Spleen (tissue), 11 donors: ENCODE measurements around the gene PSMC2. TPM values are rescaled to one million over a fixed set of nuclear protein-coding genes. Genes with fewer than 3 reads are reported as not detected.

Source experiments
- DNase-seq: peaks from one replicate; pipeline ENCODE4 v3.0.0-alpha.2; 2020
- H3K27ac ChIP-seq, 8 donors: fragments of 200-600 bp; sonication (generic) in 7 of 8; 1 replicate in 4 of 8; 2 replicates in 4 of 8; pipeline versions ENCODE4 v1.5.0 to v1.8.0; 2016 to 2021; ENCODE audit warnings: inconsistent platforms in 4 of 8, mild to moderate bottlenecking in 4 of 8, moderate library complexity in 1 of 8
- H3K27me3 ChIP-seq, 7 donors: fragments of 200-600 bp; sonication (generic) in 6 of 7; replicated peaks in 1 of 7; 1 replicate in 4 of 7; 2 replicates in 3 of 7; pipeline versions ENCODE4 v1.5.0 to v1.8.0; 2016 to 2021; ENCODE audit warnings: inconsistent platforms in 3 of 7, mild to moderate bottlenecking in 1 of 7
- H3K36me3 ChIP-seq, 6 donors: fragments of 200-600 bp; sonication (generic) in 5 of 6; 1 replicate in 4 of 6; 2 replicates in 2 of 6; pipeline versions ENCODE4 v1.5.0 to v1.8.0; 2016 to 2021; ENCODE audit warnings: inconsistent platforms in 2 of 6
- H3K4me1 ChIP-seq, 6 donors: fragments of 200-600 bp; sonication (generic) in 5 of 6; 1 replicate in 3 of 6; 2 replicates in 3 of 6; pipeline versions ENCODE4 v1.5.0 to v1.8.0; 2016 to 2021; ENCODE audit warnings: inconsistent platforms in 3 of 6
- H3K4me3 ChIP-seq, 8 donors: fragments of 200-600 bp; sonication (generic) in 7 of 8; 1 replicate in 4 of 8; 2 replicates in 4 of 8; pipeline versions ENCODE4 v1.5.0 to v1.8.0; 2016 to 2021; ENCODE audit warnings: inconsistent platforms in 4 of 8, mild to moderate bottlenecking in 4 of 8, moderate library complexity in 2 of 8
- H3K9me3 ChIP-seq, 8 donors: fragments of 200-600 bp; sonication (generic) in 7 of 8; 1 replicate in 4 of 8; 2 replicates in 4 of 8; pipeline versions ENCODE4 v1.5.0 to v1.8.0; 2016 to 2021; ENCODE audit warnings: inconsistent platforms in 4 of 8
- CTCF ChIP-seq, 11 experiments: fragments of 200-600 bp in 7 of 11; fragments of 450-650 bp in 4 of 11; sonication (generic) in 4 of 11; IDR thresholded peaks in 8 of 11; conservative IDR thresholded peaks in 3 of 11; 1 replicate in 7 of 11; 2 replicates in 4 of 11; pipeline versions ENCODE4 v1.4.0 to v1.8.0; 2016 to 2021; ENCODE audit warnings: antibody characterized with exemption in 11 of 11, inconsistent platforms in 4 of 11, mild to moderate bottlenecking in 1 of 11
- POLR2A ChIP-seq, 3 donors: fragments of 450-650 bp; IDR thresholded peaks; one replicate each; pipeline ENCODE4 v1.5.1; 2017; ENCODE audit warnings: antibody characterized with exemption in 3 of 3, mild to moderate bottlenecking in 1 of 3
- POLR2AphosphoS5 ChIP-seq, 3 donors: sonication (generic); formaldehyde crosslinking; IDR thresholded peaks; one replicate each; pipeline ENCODE4 v1.5.1; 2017; ENCODE audit warnings: antibody characterized with exemption in 3 of 3
- whole genome bisulfite sequencing, 5 donors: extraction: QIAGEN DNeasy Blood & Tissue Kit in 3 of 5; methylation state at CpG; one replicate each; pipeline versions ENCODE4 v1.1.5 to v1.1.7; 2013 to 2018; 5-methylcytosine and 5-hydroxymethylcytosine counted together
- intact Hi-C: fragments of 100-400 bp; cut with DNase I; formaldehyde crosslinking; loops from one replicate; pipeline ENCODE4 v1.15.0; 2023; ENCODE audit warnings: low total_unique reads
- polyA plus RNA-seq, 3 donors: library from polyadenylated mRNA; stranded (reverse); fragments of 200-250 nt; gene quantifications; one replicate each; pipeline ENCODE4 v1.2.1, GENCODE V29; 2013
- total RNA-seq, 7 donors: library from RNA; depleted of rRNA in 3 of 7; stranded (reverse); fragments of >200 nt in 3 of 7; fragmentation: NEBNext Ultra II Directional in 4 of 7; extraction: Animal tissue kit (Norgen Biotek cat#: 25700) in 4 of 7; gene quantifications; one replicate each; pipeline versions ENCODE4 v1.1.0 to v1.2.1, GENCODE V29; 2016 to 2021
- donor health status: healthy with polysubstance abuse.
- donor health status: DM: no; HTN: no; CAD: no; lungs with moderate emphysema.
- donor health status: DM: no; HTN: no; CAD: no.
- donor health status: Bipolar disorder and iron deficiency.
- donor health status: healthy.
- donor health status: DM: no; HTN: no; CAD: no.
- donor health status: DM: yes; HTN: yes; CAD: no.

The PSMC2 gene
- total and polyA plus RNA-seq, 10 donors = 62.6 to 102 (median 85.8) TPM

DNA sequence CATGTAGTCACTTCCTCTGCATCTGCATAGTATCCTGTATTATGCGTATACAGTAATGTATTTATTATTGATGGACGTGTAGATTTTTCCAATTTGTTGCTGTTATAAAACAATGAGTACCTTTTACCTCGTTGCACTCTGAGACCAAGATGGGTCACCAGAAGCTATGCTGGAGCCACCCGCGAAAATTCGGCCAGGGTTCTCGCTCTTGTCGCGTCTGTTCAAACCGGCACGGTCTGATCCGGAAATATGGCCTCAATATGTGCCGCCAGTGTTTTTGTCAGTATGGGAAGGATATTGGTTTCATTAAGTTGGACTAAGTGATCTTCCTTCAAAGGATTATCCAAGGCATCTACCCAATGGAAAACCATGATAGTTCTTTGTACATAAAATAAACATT lies 1.0 kb downstream of the PSMC2 start:
- Histone ChIP-seq H3K36me3 (peaks cover 0 to 29% (median 9%) of the 10 kb centered on the region in 6 donors), H3K27ac (peak overlapping the region in 7 of 8 donors; percentile 53 to 94 (median 90)), H3K4me1 (peaks cover 29 to 92% (median 71%) of the 10 kb centered on the region in 6 donors), H3K4me3 (peak overlapping the region; percentile 66 to 91 (median 78)), H3K27me3 (no peaks in the 10 kb centered on the region), H3K9me3 (no peaks in the 10 kb centered on the region)
- no peak for DNase-seq
- no peak for TF ChIP-seq CTCF (IDR thresholded peaks at IDR 0.05 in 8 of 11, conservative IDR thresholded peaks at IDR 0.05 in 3 of 11)
- TF ChIP-seq POLR2AphosphoS5 (IDR thresholded peaks at IDR 0.05) = no peak
- no peak for TF ChIP-seq POLR2A (IDR thresholded peaks at IDR 0.05)
- intact Hi-C loops = no loop called here
- WGBS, 5 donors = 7 to 24% (median 9%) methylated on average over 13 of the region's 13 CpGs

DNA sequence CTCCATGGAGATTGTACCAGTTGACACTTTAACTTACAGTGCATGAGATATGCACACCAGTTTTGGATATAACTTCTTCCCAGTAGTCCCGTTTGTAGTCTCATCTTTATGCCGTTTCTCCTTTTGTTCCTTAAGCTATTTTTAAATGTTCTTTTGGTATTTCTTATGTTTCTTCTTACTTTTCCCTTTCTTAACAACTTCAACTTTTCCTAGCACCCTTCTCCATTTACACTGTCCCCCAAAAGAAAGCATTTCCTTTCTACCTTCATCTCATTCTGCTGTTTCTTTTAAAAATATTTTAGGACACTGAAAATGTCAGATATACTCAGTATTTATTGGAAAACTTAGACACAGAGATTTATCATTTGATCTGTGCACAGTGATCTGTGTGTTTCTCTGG lies 1.5 kb downstream of the PSMC2 start:
- WGBS, 5 donors = 27 to 48% (median 36%) methylated on average over 2 of the region's 2 CpGs
- Histone ChIP-seq H3K9me3 (no peaks in the 10 kb centered on the region), H3K4me3 (peak overlapping the region in 7 of 8 donors; percentile 66 to 91 (median 76)), H3K27me3 (no peaks in the 10 kb centered on the region), H3K36me3 (peaks cover 0 to 34% (median 11%) of the 10 kb centered on the region in 6 donors), H3K4me1 (peaks cover 25 to 92% (median 69%) of the 10 kb centered on the region in 6 donors), H3K27ac (peak overlapping the region in 3 of 8 donors; percentile 45 to 92 (median 90))
- no peak for DNase-seq
- intact Hi-C loops = no loop called here
- TF ChIP-seq POLR2AphosphoS5 (IDR thresholded peaks at IDR 0.05) = no peak
- no peak for TF ChIP-seq POLR2A (IDR thresholded peaks at IDR 0.05)
- TF ChIP-seq CTCF (IDR thresholded peaks at IDR 0.05 in 8 of 11, conservative IDR thresholded peaks at IDR 0.05 in 3 of 11) = no peak

- WGBS, 5 donors = 18 to 39% (median 24%) methylated on average over 1 of the region's 1 CpG
- peak overlapping the region in 5 of 8 donors; percentile 4 to 53 (median 28) for H3K27ac ChIP-seq
- H3K4me1 ChIP-seq = peaks cover 25 to 90% (median 70%) of the 10 kb centered on the region in 6 donors
- intact Hi-C loops = no loop called here
- H3K36me3 ChIP-seq = peaks cover 0 to 42% (median 19%) of the 10 kb centered on the region in 6 donors
- H3K4me3 ChIP-seq = peak overlapping the region in 5 of 8 donors; percentile 66 to 91 (median 80)
- no peaks in the 10 kb centered on the region for H3K9me3 ChIP-seq
- no peak for TF ChIP-seq POLR2AphosphoS5 (IDR thresholded peaks at IDR 0.05)
- no peak for TF ChIP-seq CTCF (IDR thresholded peaks at IDR 0.05 in 8 of 11, conservative IDR thresholded peaks at IDR 0.05 in 3 of 11)
- TF ChIP-seq POLR2A (IDR thresholded peaks at IDR 0.05) = no peak
- DNase-seq = no peak
- no peaks in the 10 kb centered on the region for H3K27me3 ChIP-seq
Observed at GRCh38 chr7:103349805-103350204, 2.4 kb downstream of the PSMC2 start.

- no peaks in the 10 kb centered on the region for H3K4me1 ChIP-seq
- peaks cover 3 to 65% (median 53%) of the 10 kb centered on the region in 6 donors for H3K36me3 ChIP-seq
- no peak overlapping the region for H3K27ac ChIP-seq
- intact Hi-C loops = no loop called here
- no peaks in the 10 kb centered on the region for H3K9me3 ChIP-seq
- TF ChIP-seq POLR2A (IDR thresholded peaks at IDR 0.05) (no peak), CTCF (IDR thresholded peaks at IDR 0.05 in 8 of 11, conservative IDR thresholded peaks at IDR 0.05 in 3 of 11) (no peak), POLR2AphosphoS5 (IDR thresholded peaks at IDR 0.05) (no peak)
- H3K4me3 ChIP-seq = no peak overlapping the region
- no peak for DNase-seq
- 95 to 98% (median 97%) methylated on average over 5 of the region's 5 CpGs for WGBS, 5 donors
- no peaks in the 10 kb centered on the region for H3K27me3 ChIP-seq
Observed at GRCh38 chr7:103369432-103369831, 22.0 kb downstream of the PSMC2 start.
